Testis (tissue), 3 donors: ENCODE results near the gene DCHS2. TPM values are rescaled to one million over a fixed set of nuclear protein-coding genes. Genes with fewer than 3 reads are reported as not detected.

Experiments
- DNase-seq: peaks from one replicate; pipeline ENCODE4 v3.0.0-alpha.2; 2019
- H3K27ac ChIP-seq, 2 donors: fragments of 200-600 bp; sonication (generic); one replicate each; pipeline ENCODE4 v1.5.1; 2019
- H3K27me3 ChIP-seq: fragments of 200-600 bp; sonication (generic); one replicate; pipeline ENCODE4 v1.5.1; 2019
- H3K36me3 ChIP-seq: fragments of 200-600 bp; sonication (generic); one replicate; pipeline ENCODE4 v1.5.1; 2017; ENCODE audit warnings: low read depth; ENCODE audit errors: missing control alignments
- H3K4me1 ChIP-seq: fragments of 200-600 bp; sonication (generic); one replicate; pipeline ENCODE4 v1.5.1; 2019
- H3K4me3 ChIP-seq, 2 donors: fragments of 200-600 bp; sonication (generic); one replicate each; pipeline ENCODE4 v1.5.1; 2017 to 2019
- H3K9me3 ChIP-seq: fragments of 200-600 bp; sonication (generic); one replicate; pipeline ENCODE4 v1.5.1; 2017
- CTCF ChIP-seq, 3 experiments: fragments of 450-650 bp in 2 of 3; fragments of 200-600 bp in 1 of 3; sonication (generic) in 1 of 3; IDR thresholded peaks; one replicate each; pipeline ENCODE4 v1.5.1; 2016 to 2019; ENCODE audit warnings: antibody characterized with exemption in 3 of 3, mild to moderate bottlenecking in 2 of 3, moderate library complexity in 1 of 3
- POLR2A ChIP-seq: fragments of 450-650 bp; IDR thresholded peaks from one replicate; pipeline ENCODE4 v1.6.1; 2017; ENCODE audit warnings: antibody characterized with exemption, mild to moderate bottlenecking, moderate library complexity
- WGBS, 2 donors: methylation state at CpG; one replicate each; pipeline ENCODE4 v1.1.5; 2018; 5-methylcytosine and 5-hydroxymethylcytosine counted together
- intact Hi-C: fragments of 100-400 bp; cut with DNase I; formaldehyde crosslinking; loops from one replicate; pipeline ENCODE4 v1.15.1; 2023; ENCODE audit warnings: low total_unique reads
- polyA plus RNA-seq: library from polyadenylated mRNA; stranded (reverse); fragments of 350-450 nt; fragmentation: Illumina TruSeq; extraction: RNeasy Lipid Tissue Mini Kit (QIAGEN cat#74804); gene quantifications from one replicate; pipeline ENCODE4 v1.2.3, GENCODE V29; 2014; ENCODE audit warnings: low read depth, low replicate concordance; ENCODE audit not compliant: insufficient read depth
- total RNA-seq, 2 donors: library from RNA; depleted of rRNA; stranded (reverse); fragments of >200 nt; gene quantifications; one replicate each; pipeline ENCODE4 v1.2.3, GENCODE V29; 2016

The DCHS2 gene
- total and polyA plus RNA-seq, 3 donors from 2014 or later, result 2.4 to 6.5 (median 4.7) TPM

DNA sequence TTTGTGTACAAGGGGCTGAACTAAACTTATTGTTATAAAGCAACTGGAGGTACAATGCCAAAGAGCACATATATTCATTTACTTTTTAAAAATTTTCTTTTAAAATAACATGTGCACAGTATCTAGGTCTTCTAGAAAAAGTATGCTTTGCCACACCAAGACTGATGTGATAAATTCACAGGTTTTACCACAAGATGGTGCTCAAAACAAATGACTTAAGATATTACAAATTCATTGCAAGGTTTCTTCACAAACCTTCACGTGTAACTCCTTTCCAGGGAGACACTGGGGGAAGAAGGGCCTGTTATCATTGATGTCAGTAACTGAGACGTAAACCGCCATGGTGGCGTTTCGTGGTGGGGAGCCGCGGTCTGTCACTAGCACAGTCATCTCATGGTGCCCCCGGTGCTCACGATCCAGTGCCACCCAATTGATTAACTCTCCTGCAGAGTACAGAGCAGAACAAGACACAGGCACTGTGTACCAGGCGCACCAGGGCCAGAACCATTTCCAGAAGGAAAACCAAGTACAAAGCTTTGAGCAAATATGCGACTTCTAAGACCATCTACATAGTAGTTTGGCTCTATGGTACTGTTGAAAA is 162.2 kb downstream of the DCHS2 start:
- Histone ChIP-seq H3K4me1 (peaks cover 9% of the 10 kb centered on the region), H3K9me3 (no peaks in the 10 kb centered on the region), H3K4me3 (no peak overlapping the region), H3K27ac (no peak overlapping the region), H3K36me3 (no peaks in the 10 kb centered on the region), H3K27me3 (no peaks in the 10 kb centered on the region)
- TF ChIP-seq POLR2A, result no peak
- TF ChIP-seq CTCF (IDR thresholded peaks at IDR 0.05), result peak in 2 of 3 experiments; percentile 29 to 30
- intact Hi-C loops, result no loop called here
- 62 to 66% methylated on average over 11 of the region's 11 CpGs for WGBS, 2 donors
- DNase-seq, result no peak

DNA sequence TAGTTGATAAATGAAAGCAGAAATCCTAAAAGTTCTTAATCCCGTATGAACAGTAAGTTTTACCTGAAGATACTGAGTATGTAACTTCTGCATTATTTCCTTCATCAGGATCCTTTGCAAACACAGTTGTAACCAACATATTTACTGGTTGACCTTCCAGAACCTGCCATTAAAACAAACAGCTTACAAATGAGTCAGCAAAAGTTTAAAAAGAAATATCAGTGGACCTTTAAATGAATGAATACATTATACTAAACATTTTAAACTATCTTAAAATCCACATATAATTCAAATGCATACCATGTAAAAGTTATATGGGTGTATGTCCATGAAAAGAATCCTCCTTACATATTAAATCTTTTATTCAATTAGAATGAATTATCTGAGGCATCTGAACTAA is 163.6 kb downstream of the DCHS2 start:
- no peaks in the 10 kb centered on the region for H3K36me3 ChIP-seq
- WGBS, 2 donors, result 81% methylated on average over 1 of the region's 1 CpG
- H3K4me1 ChIP-seq, result peaks cover 6% of the 10 kb centered on the region
- H3K4me3 ChIP-seq, result no peak overlapping the region
- H3K27me3 ChIP-seq, result no peaks in the 10 kb centered on the region
- TF ChIP-seq POLR2A (no peak), CTCF (IDR thresholded peaks at IDR 0.05) (no peak)
- intact Hi-C loops, result no loop called here
- no peaks in the 10 kb centered on the region for H3K9me3 ChIP-seq
- no peak for DNase-seq
- H3K27ac ChIP-seq, result no peak overlapping the region

DNA sequence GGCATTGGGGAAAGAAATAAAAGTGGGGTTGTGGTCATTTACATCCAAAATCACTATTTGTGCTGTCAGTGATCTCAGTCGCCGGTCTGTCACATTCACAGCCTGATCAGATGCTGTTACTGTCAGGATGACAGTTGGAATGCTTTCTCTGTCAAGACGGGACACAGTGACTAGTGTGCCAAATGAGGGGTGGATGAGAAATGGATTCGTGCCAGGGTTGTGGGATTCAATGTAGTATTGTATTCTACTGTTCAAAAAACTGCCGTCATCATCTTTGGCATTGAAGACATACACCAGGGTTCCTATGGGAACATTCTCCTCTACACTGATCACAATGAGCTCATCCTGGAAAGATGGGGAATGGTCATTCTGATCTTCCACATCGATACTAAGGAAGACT is 171.1 kb downstream of the DCHS2 start:
- Histone ChIP-seq H3K9me3 (no peaks in the 10 kb centered on the region), H3K36me3 (no peaks in the 10 kb centered on the region), H3K27me3 (no peaks in the 10 kb centered on the region), H3K4me3 (no peak overlapping the region), H3K27ac (no peak overlapping the region), H3K4me1 (no peaks in the 10 kb centered on the region)
- 62 to 79% methylated on average over 6 of the region's 6 CpGs for WGBS, 2 donors
- no peak for DNase-seq
- intact Hi-C loops, result no loop called here
- TF ChIP-seq POLR2A, result no peak
- no peak for TF ChIP-seq CTCF (IDR thresholded peaks at IDR 0.05)

DNA sequence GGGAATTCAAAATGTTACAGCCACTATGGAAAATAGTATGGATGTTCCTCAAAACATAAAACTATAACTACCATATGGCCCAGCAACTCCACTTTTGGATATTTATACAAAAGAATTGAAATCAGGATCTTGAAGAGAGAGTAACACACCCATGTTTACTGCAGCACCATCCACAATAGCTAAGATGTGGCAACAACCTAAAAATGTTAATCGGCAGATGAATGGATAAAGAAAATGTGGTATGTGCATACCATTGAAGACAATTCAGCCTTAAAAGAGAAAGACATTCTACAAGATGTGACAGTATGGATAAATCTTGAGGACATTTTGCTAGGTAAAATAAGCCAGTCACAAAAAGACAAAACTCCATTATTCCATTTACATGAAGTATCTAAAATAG is 171.9 kb downstream of the DCHS2 start:
- Histone ChIP-seq H3K4me1 (no peaks in the 10 kb centered on the region), H3K27ac (no peak overlapping the region), H3K9me3 (no peaks in the 10 kb centered on the region), H3K36me3 (no peaks in the 10 kb centered on the region), H3K4me3 (no peak overlapping the region), H3K27me3 (no peaks in the 10 kb centered on the region)
- intact Hi-C loops, result loop anchor here (10.0 kb wide), 1 partner anchor 535 kb away; the partner anchor contains the start of gene SFRP2
- no peak for DNase-seq
- 83 to 100% methylated on average over 1 of the region's 1 CpG for WGBS, 2 donors
- TF ChIP-seq CTCF (IDR thresholded peaks at IDR 0.05) (no peak), POLR2A (no peak)
